PC-3 (cell line): Measurements from ENCODE around the gene LRRC3C. TPM values are rescaled to one million over a fixed set of nuclear protein-coding genes. Genes with fewer than 3 reads are reported as not detected.

Experiments used
- ATAC-seq: fragments of 200-7000 bp; cut with Tn5 transposase; 2 replicates; pipeline ENCODE4 v1.9.1; 2020; ENCODE audit warnings: mild to moderate bottlenecking, moderate library complexity
- BruUV-seq: library from RNA; stranded (reverse); fragments of 400-500 nt; replicated peaks from 2 replicates; lab custom pipeline; 2021; lab: Mats Ljungman, UMichigan
- CTCF ChIA-PET: fragments of 300-600 bp; sonication (Branson Sonifier 250); formaldehyde crosslinking; loops from one replicate; lab custom pipeline; 2022; ENCODE audit warnings: antibody characterized with exemption; lab: Charles Lee
- POLR2A ChIA-PET: fragments of 300-600 bp; sonication (Branson Sonifier 250); formaldehyde crosslinking; loops from one replicate; lab custom pipeline; 2022; ENCODE audit warnings: antibody characterized with exemption; ENCODE audit not compliant: unreplicated experiment; lab: Charles Lee
- DNase-seq: peaks from one replicate; pipeline ENCODE4 v3.0.0-alpha.2; 2015
- H2AFZ ChIP-seq: fragments of 300-600 bp; sonication (generic); 2 replicates; pipeline ENCODE4 v1.6.0; 2016; ENCODE audit warnings: antibody characterized with exemption, low read length
- H3F3A ChIP-seq: fragments of 300-600 bp; sonication (generic); one replicate; pipeline ENCODE4 v1.6.0; 2017; ENCODE audit warnings: antibody characterized with exemption, low read length, control low read depth, mild to moderate bottlenecking; ENCODE audit not compliant: unreplicated experiment
- H3K27ac ChIP-seq: fragments of 300-600 bp; sonication (generic); 2 replicates; pipeline ENCODE4 v1.5.1; 2016; ENCODE audit warnings: mild to moderate bottlenecking, low read length
- H3K27me3 ChIP-seq: fragments of 300-600 bp; sonication (generic); 2 replicates; pipeline ENCODE4 v1.6.1; 2016; ENCODE audit warnings: low read length, mixed read lengths
- H3K36me3 ChIP-seq: fragments of 300-600 bp; sonication (generic); 2 replicates; pipeline ENCODE4 v1.6.1; 2016; ENCODE audit warnings: low read depth, mixed run types, low read length, mixed read lengths
- H3K4me1 ChIP-seq: fragments of 300-600 bp; sonication (generic); 2 replicates; pipeline ENCODE4 v1.5.1; 2016; ENCODE audit warnings: low read length; ENCODE audit not compliant: insufficient read depth
- H3K4me2 ChIP-seq: fragments of 300-600 bp; sonication (generic); 2 replicates; pipeline ENCODE4 v1.6.0; 2016; ENCODE audit warnings: low read length
- H3K4me3 ChIP-seq: fragments of 300-600 bp; sonication (generic); 2 replicates; pipeline ENCODE4 v1.5.1; 2016; ENCODE audit warnings: mild to moderate bottlenecking, low read length, mixed read lengths
- H3K79me2 ChIP-seq: fragments of 300-600 bp; sonication (generic); 2 replicates; pipeline ENCODE4 v1.6.1; 2017; ENCODE audit warnings: low read length, mixed read lengths
- H3K9ac ChIP-seq: fragments of 300-600 bp; sonication (generic); 2 replicates; pipeline ENCODE4 v1.6.0; 2016; ENCODE audit warnings: mild to moderate bottlenecking, low read length
- H3K9me2 ChIP-seq: fragments of 300-600 bp; sonication (generic); replicated peaks from 2 replicates; pipeline ENCODE4 v1.6.1; 2016; ENCODE audit warnings: mixed run types, low read length, mixed read lengths
- H3K9me3 ChIP-seq: fragments of 300-600 bp; sonication (generic); 2 replicates; pipeline ENCODE4 v1.6.1; 2016; ENCODE audit warnings: low read length, mixed read lengths
- H4K20me1 ChIP-seq: fragments of 300-600 bp; sonication (generic); 2 replicates; pipeline ENCODE4 v1.6.1; 2016; ENCODE audit warnings: low read length, mixed read lengths
- EZH2 ChIP-seq: fragments of 300-600 bp; sonication (generic); IDR thresholded peaks from one replicate; pipeline ENCODE4 v1.6.1; 2017; ENCODE audit warnings: antibody characterized with exemption, mild to moderate bottlenecking, low read length; ENCODE audit not compliant: unreplicated experiment
- EZH2phosphoT487 ChIP-seq: fragments of 300-600 bp; sonication (generic); IDR thresholded peaks from 2 replicates; pipeline ENCODE4 v1.6.1; 2018; ENCODE audit warnings: mild to moderate bottlenecking, antibody characterized with exemption, low read length, borderline replicate concordance
- intact Hi-C: fragments of 100-400 bp; cut with micrococcal nuclease; formaldehyde crosslinking; loops from 2 replicates; pipeline ENCODE4 v1.9.0; 2023
- total RNA-seq: library from RNA; depleted of rRNA; stranded (reverse); fragments of >200 nt; gene quantifications from 2 replicates; pipeline ENCODE4 v1.2.3, GENCODE V29; 2014
- TF ChIP-seq, protein P1 (sequence below): fragments of 300-600 bp; sonication (generic); conservative IDR thresholded peaks from 2 replicates; pipeline ENCODE4 v1.5.1; 2017; ENCODE audit warnings: antibody characterized with exemption, low read depth, mild to moderate bottlenecking, low read length

Gene LRRC3C
- total RNA-seq, 1 experiment from 2014 or later, result not detected

DNA sequence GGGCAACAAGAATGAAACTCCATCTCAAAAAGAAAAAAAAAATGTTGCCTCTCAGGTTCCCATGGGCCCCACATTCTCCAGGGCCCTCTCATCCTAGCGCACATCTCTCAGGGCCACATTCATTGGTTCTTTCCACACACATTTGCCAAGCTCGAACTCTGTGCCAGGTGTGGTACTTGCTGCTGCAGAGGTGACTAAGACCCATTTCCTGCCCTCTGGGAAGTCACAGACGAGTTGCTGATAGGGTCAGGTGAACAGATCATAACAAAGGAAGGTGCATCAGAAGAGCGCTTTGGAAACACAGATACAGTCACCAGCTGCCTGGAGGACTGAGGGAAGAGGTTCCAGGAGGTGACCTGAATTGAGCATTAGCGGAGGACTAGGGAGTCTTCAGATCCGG, 36.3 kb downstream of the LRRC3C start:
- Histone ChIP-seq H2AFZ (no peak overlapping the region), H3K79me2 (no peaks in the 10 kb centered on the region), H3K27me3 (no peaks in the 10 kb centered on the region), H3K4me2 (no peak overlapping the region), H3K36me3 (no peaks in the 10 kb centered on the region), H3K4me1 (no peaks in the 10 kb centered on the region), H3F3A (no peaks in the 10 kb centered on the region), H3K9me3 (no peaks in the 10 kb centered on the region), H4K20me1 (no peaks in the 10 kb centered on the region), H3K27ac (no peak overlapping the region), H3K4me3 (no peak overlapping the region), H3K9ac (no peak overlapping the region), H3K9me2 (no peaks in the 10 kb centered on the region)
- intact Hi-C loops, result no loop called here
- DNase-seq, result peak; percentile 74
- ChIA-PET POLR2A (no interaction called here), CTCF (no interaction called here)
- no peak for TF ChIP-seq EZH2phosphoT487
- TF ChIP-seq, protein P1, sequence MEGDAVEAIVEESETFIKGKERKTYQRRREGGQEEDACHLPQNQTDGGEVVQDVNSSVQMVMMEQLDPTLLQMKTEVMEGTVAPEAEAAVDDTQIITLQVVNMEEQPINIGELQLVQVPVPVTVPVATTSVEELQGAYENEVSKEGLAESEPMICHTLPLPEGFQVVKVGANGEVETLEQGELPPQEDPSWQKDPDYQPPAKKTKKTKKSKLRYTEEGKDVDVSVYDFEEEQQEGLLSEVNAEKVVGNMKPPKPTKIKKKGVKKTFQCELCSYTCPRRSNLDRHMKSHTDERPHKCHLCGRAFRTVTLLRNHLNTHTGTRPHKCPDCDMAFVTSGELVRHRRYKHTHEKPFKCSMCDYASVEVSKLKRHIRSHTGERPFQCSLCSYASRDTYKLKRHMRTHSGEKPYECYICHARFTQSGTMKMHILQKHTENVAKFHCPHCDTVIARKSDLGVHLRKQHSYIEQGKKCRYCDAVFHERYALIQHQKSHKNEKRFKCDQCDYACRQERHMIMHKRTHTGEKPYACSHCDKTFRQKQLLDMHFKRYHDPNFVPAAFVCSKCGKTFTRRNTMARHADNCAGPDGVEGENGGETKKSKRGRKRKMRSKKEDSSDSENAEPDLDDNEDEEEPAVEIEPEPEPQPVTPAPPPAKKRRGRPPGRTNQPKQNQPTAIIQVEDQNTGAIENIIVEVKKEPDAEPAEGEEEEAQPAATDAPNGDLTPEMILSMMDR, result no peak
- TF ChIP-seq EZH2, result no peak
- no TSS peak for BruUV-seq
- peak; percentile 33; the same call in 1 of the 2 replicates for ATAC-seq

GRCh38 chr17:39965017-39965699, 37.6 kb downstream of the LRRC3C start:
- no peak overlapping the region for H2AFZ ChIP-seq
- CTCF ChIA-PET, result no interaction called here
- BruUV-seq, result no TSS peak

GRCh38 chr17:39966771-39967170, 39.2 kb downstream of the LRRC3C start:
- Histone ChIP-seq H3F3A (no peaks in the 10 kb centered on the region), H3K27me3 (no peaks in the 10 kb centered on the region), H3K9me2 (no peaks in the 10 kb centered on the region), H3K9ac (no peak overlapping the region), H3K9me3 (no peaks in the 10 kb centered on the region), H3K4me1 (no peaks in the 10 kb centered on the region), H3K36me3 (no peaks in the 10 kb centered on the region), H3K4me2 (no peak overlapping the region), H4K20me1 (no peaks in the 10 kb centered on the region), H3K27ac (no peak overlapping the region), H3K79me2 (no peaks in the 10 kb centered on the region), H2AFZ (no peak overlapping the region), H3K4me3 (no peak overlapping the region)
- intact Hi-C loops, result no loop called here
- TF ChIP-seq, protein P1, result no peak
- TF ChIP-seq EZH2phosphoT487 (no peak), EZH2 (no peak)
- no TSS peak for BruUV-seq
- DNase-seq, result no peak
- ChIA-PET POLR2A (no interaction called here), CTCF (no interaction called here)
- no peak for ATAC-seq

More at GRCh38 chr17:39965017-39965699, 37.6 kb downstream of the LRRC3C start:
- Histone ChIP-seq H3K27me3 (no peaks in the 10 kb centered on the region), H3K4me1 (no peaks in the 10 kb centered on the region), H3K79me2 (no peaks in the 10 kb centered on the region), H3K27ac (no peak overlapping the region), H3K4me3 (no peak overlapping the region), H3K9me3 (no peaks in the 10 kb centered on the region), H3K4me2 (no peak overlapping the region), H4K20me1 (no peaks in the 10 kb centered on the region), H3F3A (no peaks in the 10 kb centered on the region), H3K9ac (no peak overlapping the region), H3K36me3 (no peaks in the 10 kb centered on the region), H3K9me2 (no peaks in the 10 kb centered on the region)
- intact Hi-C loops, result no loop called here
- no peak for TF ChIP-seq EZH2
- TF ChIP-seq, protein P1, result no peak
- no peak for TF ChIP-seq EZH2phosphoT487
- no peak for ATAC-seq
- POLR2A ChIA-PET, result no interaction called here
- DNase-seq, result no peak
